Activated naive CD8-positive, alpha-beta T cell treated with anti-CD3 and anti-CD28 coated beads, Interleukin-2, amount 50 U/mL, for 24 hours (primary cell): ENCODE results near the gene TBRG1.

Experiments used
- ATAC-seq: fragments of 150-1000 bp; cut with Tn5 transposase; one replicate; pipeline ENCODE4 v1.10.0; 2021
- DNase-seq: peaks from one replicate; pipeline ENCODE4 v3.0.0; 2021
- H3K27ac Mint-ChIP-seq: one replicate; pipeline ENCODE4 v1.8.0; 2021; ENCODE audit warnings: mild to moderate bottlenecking, mixed read lengths
- H3K27me3 Mint-ChIP-seq: one replicate; pipeline ENCODE4 v1.8.0; 2021; ENCODE audit warnings: mixed read lengths
- H3K36me3 Mint-ChIP-seq: one replicate; pipeline ENCODE4 v1.8.0; 2021; ENCODE audit warnings: low read depth, mixed read lengths
- H3K4me1 Mint-ChIP-seq: one replicate; pipeline ENCODE4 v1.8.0; 2021; ENCODE audit warnings: mixed read lengths
- H3K4me3 Mint-ChIP-seq: one replicate; pipeline ENCODE4 v1.8.0; 2021; ENCODE audit warnings: mild to moderate bottlenecking, moderate library complexity, mixed read lengths
- H3K9me3 Mint-ChIP-seq: one replicate; pipeline ENCODE4 v1.8.0; 2021; ENCODE audit warnings: mixed read lengths

The TBRG1 gene, protein sequence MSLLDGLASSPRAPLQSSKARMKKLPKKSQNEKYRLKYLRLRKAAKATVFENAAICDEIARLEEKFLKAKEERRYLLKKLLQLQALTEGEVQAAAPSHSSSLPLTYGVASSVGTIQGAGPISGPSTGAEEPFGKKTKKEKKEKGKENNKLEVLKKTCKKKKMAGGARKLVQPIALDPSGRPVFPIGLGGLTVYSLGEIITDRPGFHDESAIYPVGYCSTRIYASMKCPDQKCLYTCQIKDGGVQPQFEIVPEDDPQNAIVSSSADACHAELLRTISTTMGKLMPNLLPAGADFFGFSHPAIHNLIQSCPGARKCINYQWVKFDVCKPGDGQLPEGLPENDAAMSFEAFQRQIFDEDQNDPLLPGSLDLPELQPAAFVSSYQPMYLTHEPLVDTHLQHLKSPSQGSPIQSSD

DNA sequence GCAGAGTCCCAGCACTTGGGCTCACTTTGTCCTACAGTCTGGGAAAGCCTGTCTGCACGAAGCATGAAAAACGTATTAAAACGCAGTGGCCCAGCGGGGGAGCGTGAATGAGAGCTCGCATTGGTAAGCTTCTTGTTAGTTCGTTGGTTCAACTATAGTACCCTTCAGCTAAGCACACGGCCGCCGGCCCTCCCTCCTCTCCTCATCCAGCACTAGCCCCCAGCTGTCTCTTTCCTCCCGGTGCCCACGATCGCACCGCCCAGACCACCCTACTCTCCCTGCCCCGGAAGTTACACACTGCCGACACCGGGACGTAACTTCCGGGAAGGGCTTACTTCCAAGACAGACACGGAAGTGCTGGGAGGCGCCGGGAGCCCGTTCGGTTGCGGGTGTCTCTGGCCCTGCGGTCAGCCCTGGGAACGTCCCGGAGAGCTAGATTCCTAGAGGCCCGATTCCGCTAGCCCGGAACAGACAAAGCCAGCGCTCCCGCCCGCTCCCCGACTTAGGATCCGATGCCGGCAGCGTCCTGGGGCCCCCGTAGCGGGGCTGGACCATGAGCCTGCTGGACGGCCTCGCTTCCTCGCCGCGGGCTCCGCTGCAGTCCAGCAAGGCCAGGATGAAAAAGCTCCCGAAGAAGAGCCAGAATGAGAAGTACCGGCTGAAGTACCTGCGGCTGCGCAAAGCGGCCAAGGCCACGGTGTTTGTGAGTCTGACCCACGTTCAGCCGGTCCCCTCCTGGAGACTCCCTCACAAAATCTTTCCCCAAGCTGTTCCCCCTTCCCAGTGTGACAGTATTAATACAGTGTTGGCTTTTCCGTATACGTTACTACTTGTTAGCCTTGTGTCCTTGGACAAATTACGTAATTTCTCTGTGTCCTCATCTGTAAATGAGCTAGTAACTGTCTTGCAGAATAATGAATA, at the start of gene TBRG1:
TSS of gene TBRG1 (plus strand) at position 334 of the 921 bp plus-strand sequence. CDS start at position 554, 220 bp downstream.
- peaks cover 23% of the 10 kb centered on the region for H3K36me3 Mint-ChIP-seq
- peak; percentile 82 for DNase-seq
- peaks cover 10% of the 10 kb centered on the region for H3K4me1 Mint-ChIP-seq
- H3K27ac Mint-ChIP-seq: peak within 1 kb of the TSS; percentile 95
- peak; percentile 100 for ATAC-seq
- no peaks in the 10 kb centered on the region for H3K9me3 Mint-ChIP-seq
- peak within 1 kb of the TSS; percentile 94 for H3K4me3 Mint-ChIP-seq
- H3K27me3 Mint-ChIP-seq: peaks cover 6% of the 10 kb centered on the region

DNA sequence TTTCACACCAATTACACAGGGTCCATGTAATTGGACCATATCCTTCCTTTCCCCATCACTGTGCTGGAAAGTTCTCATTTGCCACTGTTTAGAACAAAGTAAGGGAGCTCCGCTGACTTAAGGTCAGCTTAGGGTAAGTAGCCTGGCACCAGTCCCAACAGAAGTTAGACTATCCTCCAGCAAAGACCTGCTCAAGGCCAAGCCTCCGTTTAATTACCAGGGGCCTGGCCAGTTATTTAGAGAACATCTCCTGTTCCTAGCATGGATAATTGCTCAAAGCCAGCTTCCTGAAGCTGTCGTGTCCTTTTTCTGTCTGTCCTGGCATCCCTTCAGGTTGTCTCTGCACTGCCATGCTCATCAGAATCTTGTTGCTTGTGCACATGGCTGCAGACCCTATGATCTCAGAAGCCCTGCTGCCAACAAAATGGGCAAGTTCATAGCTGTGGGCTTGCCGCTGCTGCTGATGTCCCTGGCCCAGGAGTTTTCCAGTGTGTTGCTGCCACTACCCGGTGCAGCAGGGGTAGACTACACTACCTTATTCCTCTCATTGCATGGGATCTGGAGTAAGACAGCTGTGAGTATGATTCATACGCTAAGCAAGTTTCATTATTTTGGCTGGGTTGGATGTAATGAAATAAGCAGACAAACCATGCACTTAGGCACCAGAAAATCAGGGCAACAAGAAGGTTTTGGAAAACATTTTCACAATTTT, 44.8 kb upstream of the TBRG1 start:
- no peaks in the 10 kb centered on the region for H3K9me3 Mint-ChIP-seq
- no peak overlapping the region for H3K4me3 Mint-ChIP-seq
- no peaks in the 10 kb centered on the region for H3K4me1 Mint-ChIP-seq
- DNase-seq: no peak
- H3K36me3 Mint-ChIP-seq: no peaks in the 10 kb centered on the region
- ATAC-seq: no peak
- no peak overlapping the region for H3K27ac Mint-ChIP-seq
- H3K27me3 Mint-ChIP-seq: peaks cover 8% of the 10 kb centered on the region

GRCh38 chr11:124578761-124579160, 43.9 kb upstream of the TBRG1 start:
- no peaks in the 10 kb centered on the region for H3K4me1 Mint-ChIP-seq
- no peaks in the 10 kb centered on the region for H3K36me3 Mint-ChIP-seq

DNA sequence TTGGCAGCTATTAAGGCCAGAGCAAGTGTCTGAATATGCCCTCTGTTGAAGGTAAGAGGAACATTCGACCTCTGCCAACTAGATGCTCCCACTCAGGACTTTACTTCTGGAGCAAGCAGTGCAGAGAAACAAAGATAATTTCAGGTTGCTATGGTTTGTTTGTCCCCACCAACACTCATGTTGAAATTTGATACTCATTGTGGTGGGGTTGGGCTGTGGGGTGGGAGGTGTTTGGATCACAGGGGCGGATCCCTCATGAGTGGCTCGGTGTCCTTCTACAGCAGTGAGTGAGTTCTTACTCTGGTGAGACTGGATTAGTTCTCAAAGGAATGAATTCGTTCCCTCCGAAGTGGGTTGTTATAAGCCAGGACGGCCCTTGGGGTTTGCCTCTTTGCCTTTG, 40.8 kb upstream of the TBRG1 start:
- Mint-ChIP-seq H3K4me1 (no peaks in the 10 kb centered on the region), H3K9me3 (no peaks in the 10 kb centered on the region), H3K4me3 (no peak overlapping the region), H3K27me3 (peaks cover 6% of the 10 kb centered on the region), H3K27ac (no peak overlapping the region), H3K36me3 (no peaks in the 10 kb centered on the region)
- ATAC-seq (no peak), DNase-seq (no peak)

More at GRCh38 chr11:124578761-124579160, 43.9 kb upstream of the TBRG1 start:
- DNase-seq: no peak
- Mint-ChIP-seq H3K9me3 (no peaks in the 10 kb centered on the region), H3K27ac (no peak overlapping the region), H3K4me3 (no peak overlapping the region), H3K27me3 (peaks cover 8% of the 10 kb centered on the region)
- ATAC-seq: no peak

GRCh38 chr11:124582565-124582964, 40.1 kb upstream of the TBRG1 start:
- H3K36me3 Mint-ChIP-seq: no peaks in the 10 kb centered on the region
- DNase-seq: no peak
- H3K4me1 Mint-ChIP-seq: no peaks in the 10 kb centered on the region
- peaks cover 11% of the 10 kb centered on the region for H3K27me3 Mint-ChIP-seq
- H3K9me3 Mint-ChIP-seq: no peaks in the 10 kb centered on the region
- no peak overlapping the region for H3K4me3 Mint-ChIP-seq
- ATAC-seq: no peak
- no peak overlapping the region for H3K27ac Mint-ChIP-seq

DNA sequence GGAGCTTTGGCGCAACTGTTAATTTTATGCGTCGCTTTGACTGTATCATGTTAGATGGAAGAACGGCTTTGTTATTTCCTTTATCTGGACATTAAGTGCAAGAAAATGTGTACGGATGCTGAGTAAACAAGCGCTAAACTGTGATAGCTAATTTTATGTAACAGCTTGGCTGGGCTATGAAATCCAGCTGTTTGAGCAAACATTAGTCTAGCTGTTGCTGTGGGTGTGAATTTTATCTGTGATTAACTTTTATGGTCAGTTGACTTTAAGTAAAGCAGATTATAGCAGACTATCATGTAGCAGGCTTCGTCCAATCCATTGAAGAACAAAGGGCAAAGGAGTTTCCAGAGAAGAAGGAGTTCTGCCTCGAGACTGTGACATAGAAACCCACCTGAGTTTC, 38.9 kb upstream of the TBRG1 start:
- Mint-ChIP-seq H3K27ac (no peak overlapping the region), H3K9me3 (no peaks in the 10 kb centered on the region), H3K4me1 (no peaks in the 10 kb centered on the region)

DNA sequence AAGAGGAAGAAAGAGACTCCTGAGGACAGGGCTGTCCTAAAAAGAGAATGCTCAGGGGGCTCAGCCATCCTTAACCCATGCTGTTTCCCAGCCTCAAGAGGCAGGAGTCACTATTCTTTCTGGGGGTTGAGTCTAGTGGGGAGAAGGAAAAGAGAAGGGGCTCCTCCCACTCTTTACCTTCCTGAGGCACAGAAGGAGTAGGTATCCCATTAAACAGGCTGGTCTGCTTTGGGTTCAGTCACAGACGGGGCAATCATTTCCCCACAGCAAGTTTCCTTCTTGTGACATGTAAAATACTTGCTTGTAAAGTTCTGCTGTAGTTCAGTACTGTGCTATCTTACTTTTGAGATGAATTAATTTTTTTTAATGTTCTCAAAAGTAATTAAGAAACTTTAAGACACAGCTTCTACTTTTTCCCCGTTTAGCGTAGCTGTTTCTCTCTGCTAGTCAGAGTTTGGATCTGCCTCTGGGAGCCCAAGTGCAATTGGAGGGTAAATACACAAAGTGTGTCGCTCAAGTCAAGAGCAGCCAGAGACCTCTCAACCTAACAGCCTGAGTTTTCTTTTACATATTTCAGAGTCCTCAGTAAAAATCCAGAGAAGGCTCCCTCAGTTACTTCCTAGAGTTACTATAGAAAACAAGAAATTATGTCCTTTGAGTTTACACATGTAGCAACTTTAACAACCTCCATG, 37.8 kb upstream of the TBRG1 start:
- H3K27me3 Mint-ChIP-seq: peaks cover 17% of the 10 kb centered on the region
- no peak for ATAC-seq
- H3K36me3 Mint-ChIP-seq: no peaks in the 10 kb centered on the region
- no peaks in the 10 kb centered on the region for H3K4me1 Mint-ChIP-seq
- H3K27ac Mint-ChIP-seq: no peak overlapping the region
- DNase-seq: no peak
- H3K9me3 Mint-ChIP-seq: no peaks in the 10 kb centered on the region
- no peak overlapping the region for H3K4me3 Mint-ChIP-seq

More for the DNA sequence above, 38.9 kb upstream of the TBRG1 start:
- DNase-seq (no peak), ATAC-seq (no peak)
- H3K4me3 Mint-ChIP-seq: no peak overlapping the region
- H3K27me3 Mint-ChIP-seq: peaks cover 14% of the 10 kb centered on the region
- H3K36me3 Mint-ChIP-seq: no peaks in the 10 kb centered on the region

DNA sequence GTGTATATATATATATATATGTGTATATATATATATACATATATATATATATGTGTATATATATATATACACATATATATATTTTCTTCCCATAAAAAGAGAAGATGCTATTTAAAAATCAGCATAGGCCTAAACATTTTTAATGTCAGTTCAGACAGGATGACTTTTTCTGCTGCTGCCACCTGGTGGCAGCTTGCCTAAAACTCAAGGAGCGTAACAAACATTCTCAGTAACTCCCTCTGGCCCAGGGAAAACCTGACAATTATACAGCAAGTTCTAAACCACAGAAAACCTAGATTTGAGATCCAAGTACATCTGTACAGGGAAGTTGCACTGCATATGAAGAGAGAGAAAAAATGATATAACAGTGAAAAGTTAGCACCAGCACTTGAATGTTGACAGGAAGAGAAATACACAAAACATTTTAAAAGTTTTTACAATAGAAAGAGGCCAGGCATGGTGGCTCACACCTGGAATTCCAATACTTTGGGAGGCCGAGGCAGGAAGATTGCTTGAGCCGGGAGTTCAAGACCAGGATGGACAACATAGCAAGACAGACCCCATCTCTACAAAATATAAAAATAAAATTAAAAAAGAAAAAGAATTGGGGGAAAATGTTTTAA, 36.3 kb upstream of the TBRG1 start:
- no peaks in the 10 kb centered on the region for H3K36me3 Mint-ChIP-seq
- ATAC-seq (no peak), DNase-seq (peak; percentile 43)
- no peak overlapping the region for H3K27ac Mint-ChIP-seq
- no peaks in the 10 kb centered on the region for H3K4me1 Mint-ChIP-seq
- H3K4me3 Mint-ChIP-seq: no peak overlapping the region
- peaks cover 22% of the 10 kb centered on the region for H3K27me3 Mint-ChIP-seq
- no peaks in the 10 kb centered on the region for H3K9me3 Mint-ChIP-seq

GRCh38 chr11:124591430-124591829, 31.2 kb upstream of the TBRG1 start:
- Mint-ChIP-seq H3K36me3 (no peaks in the 10 kb centered on the region), H3K4me1 (no peaks in the 10 kb centered on the region), H3K27me3 (peaks cover 25% of the 10 kb centered on the region), H3K9me3 (no peaks in the 10 kb centered on the region), H3K4me3 (no peak overlapping the region), H3K27ac (no peak overlapping the region)
- DNase-seq (no peak), ATAC-seq (no peak)

DNA sequence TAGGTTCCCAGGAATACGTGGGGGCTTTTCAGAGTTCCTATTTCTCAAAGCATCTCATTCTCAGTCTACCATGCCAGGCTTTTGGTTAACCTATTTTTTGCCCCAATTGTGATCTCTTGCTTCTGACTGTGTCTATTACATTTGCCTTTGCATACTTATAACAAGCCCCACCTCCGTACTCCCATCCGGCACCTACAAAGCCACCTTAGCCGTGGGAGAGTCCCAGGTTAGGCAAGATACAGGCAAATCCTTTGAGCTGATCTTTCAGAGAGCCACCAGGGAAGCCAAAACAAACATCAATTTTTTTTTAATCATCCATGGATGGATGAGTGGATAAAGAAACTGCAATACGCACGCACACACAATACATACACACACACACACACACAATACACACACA, 30.0 kb upstream of the TBRG1 start:
- no peaks in the 10 kb centered on the region for H3K4me1 Mint-ChIP-seq
- peaks cover 20% of the 10 kb centered on the region for H3K27me3 Mint-ChIP-seq
- H3K27ac Mint-ChIP-seq: no peak overlapping the region
- ATAC-seq: no peak
- no peaks in the 10 kb centered on the region for H3K9me3 Mint-ChIP-seq
- no peaks in the 10 kb centered on the region for H3K36me3 Mint-ChIP-seq
- DNase-seq: no peak
- no peak overlapping the region for H3K4me3 Mint-ChIP-seq

DNA sequence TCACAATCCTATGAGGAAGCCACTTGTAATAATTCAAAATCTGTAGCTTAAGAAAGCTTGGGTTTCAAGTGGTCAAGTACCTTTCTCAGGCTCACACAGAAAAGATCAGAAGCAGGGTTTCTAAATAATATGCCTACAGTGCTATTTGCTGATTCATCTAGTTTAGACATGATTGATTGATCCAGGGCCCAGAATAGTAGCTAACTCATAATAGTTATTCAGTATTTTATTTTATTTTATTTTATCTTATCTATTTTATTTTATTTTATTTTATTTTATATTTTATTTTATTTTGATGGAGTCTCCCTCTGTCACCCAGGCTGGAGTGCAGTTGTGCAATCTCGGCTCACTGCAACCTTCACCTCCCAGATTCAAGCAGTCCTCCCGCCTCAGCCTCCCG, 27.4 kb upstream of the TBRG1 start:
- Mint-ChIP-seq H3K4me1 (no peaks in the 10 kb centered on the region), H3K4me3 (no peak overlapping the region), H3K27ac (no peak overlapping the region), H3K27me3 (peaks cover 19% of the 10 kb centered on the region), H3K9me3 (no peaks in the 10 kb centered on the region), H3K36me3 (no peaks in the 10 kb centered on the region)
- DNase-seq: no peak
- ATAC-seq: no peak

- Mint-ChIP-seq H3K27ac (no peak overlapping the region), H3K9me3 (no peaks in the 10 kb centered on the region), H3K36me3 (no peaks in the 10 kb centered on the region), H3K4me1 (no peaks in the 10 kb centered on the region), H3K27me3 (peaks cover 17% of the 10 kb centered on the region), H3K4me3 (no peak overlapping the region)
- no peak for ATAC-seq
- DNase-seq: no peak
These were observed 25.0 kb upstream of the TBRG1 start for GRCh38 chr11:124597626-124598025.

DNA sequence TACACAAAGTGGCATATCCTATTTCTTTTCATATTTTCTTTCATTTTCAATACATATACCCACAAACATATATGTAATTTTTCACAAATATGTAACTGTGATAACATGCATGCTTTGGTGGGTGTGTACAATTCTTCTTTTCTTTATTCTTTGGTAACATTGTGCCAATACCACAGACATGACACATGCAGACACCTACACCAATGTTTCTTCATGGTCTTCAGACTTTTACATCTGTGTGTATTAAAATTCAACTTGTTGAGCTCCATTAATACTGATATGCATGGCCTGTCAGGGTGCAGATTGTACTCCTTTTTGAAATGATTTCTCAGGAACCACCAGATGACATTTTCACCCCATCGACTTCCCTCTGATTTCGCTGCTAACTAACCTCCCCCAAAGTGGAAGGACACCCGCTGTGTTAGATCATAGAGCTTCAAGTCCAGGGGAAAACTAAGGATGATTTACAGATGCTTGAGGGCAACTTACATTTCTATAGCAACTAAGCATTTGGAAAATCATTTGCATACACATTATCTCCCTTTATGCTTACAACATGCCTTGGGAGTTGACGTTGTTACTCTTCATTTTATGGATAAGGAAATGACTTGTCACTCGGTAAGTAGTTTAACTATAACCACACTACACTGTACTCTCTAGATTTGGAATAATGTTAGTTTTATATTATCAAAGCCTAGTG, 21.9 kb upstream of the TBRG1 start:
- ATAC-seq (no peak), DNase-seq (no peak)
- H3K9me3 Mint-ChIP-seq: no peaks in the 10 kb centered on the region
- H3K36me3 Mint-ChIP-seq: no peaks in the 10 kb centered on the region
- H3K27me3 Mint-ChIP-seq: peaks cover 12% of the 10 kb centered on the region
- H3K27ac Mint-ChIP-seq: no peak overlapping the region
- no peak overlapping the region for H3K4me3 Mint-ChIP-seq
- no peaks in the 10 kb centered on the region for H3K4me1 Mint-ChIP-seq
